22Rv1 (cell line): ENCODE measurements around the gene PRRT3.

ENCODE experiments used
- ZFX ChIP-seq: fragments of 450-650 bp; IDR thresholded peaks from 2 replicates; pipeline ENCODE4 v1.6.1; 2017; ENCODE audit warnings: antibody characterized with exemption, borderline replicate concordance
- TF ChIP-seq, protein P1 (sequence below): fragments of 450-650 bp; IDR thresholded peaks from 2 replicates; pipeline ENCODE4 v1.5.1; 2017; ENCODE audit warnings: mild to moderate bottlenecking

DNA sequence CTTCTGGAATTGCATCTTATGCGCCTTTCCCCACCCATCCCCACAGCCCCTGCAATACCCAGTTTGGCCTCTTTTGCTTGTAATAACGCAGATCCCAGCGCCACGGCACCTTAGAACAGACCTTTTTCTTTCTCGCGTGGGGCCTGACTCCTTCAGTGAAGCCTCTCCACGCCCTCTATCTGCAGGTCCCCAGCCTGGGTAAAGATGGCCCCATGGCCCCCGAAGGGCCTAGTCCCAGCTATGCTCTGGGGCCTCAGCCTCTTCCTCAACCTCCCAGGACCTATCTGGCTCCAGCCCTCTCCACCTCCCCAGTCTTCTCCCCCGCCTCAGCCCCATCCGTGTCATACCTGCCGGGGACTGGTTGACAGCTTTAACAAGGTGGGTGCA, 18.0 kb downstream of the PRRT3 start:
- TF ChIP-seq, protein P1, sequence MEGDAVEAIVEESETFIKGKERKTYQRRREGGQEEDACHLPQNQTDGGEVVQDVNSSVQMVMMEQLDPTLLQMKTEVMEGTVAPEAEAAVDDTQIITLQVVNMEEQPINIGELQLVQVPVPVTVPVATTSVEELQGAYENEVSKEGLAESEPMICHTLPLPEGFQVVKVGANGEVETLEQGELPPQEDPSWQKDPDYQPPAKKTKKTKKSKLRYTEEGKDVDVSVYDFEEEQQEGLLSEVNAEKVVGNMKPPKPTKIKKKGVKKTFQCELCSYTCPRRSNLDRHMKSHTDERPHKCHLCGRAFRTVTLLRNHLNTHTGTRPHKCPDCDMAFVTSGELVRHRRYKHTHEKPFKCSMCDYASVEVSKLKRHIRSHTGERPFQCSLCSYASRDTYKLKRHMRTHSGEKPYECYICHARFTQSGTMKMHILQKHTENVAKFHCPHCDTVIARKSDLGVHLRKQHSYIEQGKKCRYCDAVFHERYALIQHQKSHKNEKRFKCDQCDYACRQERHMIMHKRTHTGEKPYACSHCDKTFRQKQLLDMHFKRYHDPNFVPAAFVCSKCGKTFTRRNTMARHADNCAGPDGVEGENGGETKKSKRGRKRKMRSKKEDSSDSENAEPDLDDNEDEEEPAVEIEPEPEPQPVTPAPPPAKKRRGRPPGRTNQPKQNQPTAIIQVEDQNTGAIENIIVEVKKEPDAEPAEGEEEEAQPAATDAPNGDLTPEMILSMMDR = 0 out of 2 replicates have a peak, but pooled peaks have one; percentile 11
- no peak for TF ChIP-seq ZFX
